ENCODE data around the gene CXCL1. TPM values are rescaled to one million over a fixed set of nuclear protein-coding genes. Genes with fewer than 3 reads are reported as not detected.

CXCL1 gene
- total RNA-seq, 1 donor from 2014 or later, result 7.0 TPM

- H3K36me3 ChIP-seq, result no peaks in the 10 kb centered on the region
- intact Hi-C loops (cut with DNase I), result no loop called here
- ATAC-seq (no peak), DNase-seq (no peak)
- no peak for TF ChIP-seq CTCF (IDR thresholded peaks at IDR 0.05)
- no peak overlapping the region for H3K4me3 ChIP-seq
- H3K27ac ChIP-seq, result no peak overlapping the region
- H3K27me3 ChIP-seq (ENCODE audit: low read depth), result no peaks in the 10 kb centered on the region
- H3K4me1 ChIP-seq, result no peaks in the 10 kb centered on the region
- no peaks in the 10 kb centered on the region for H3K9me3 ChIP-seq
These were observed 29.5 kb upstream of the CXCL1 start for GRCh38 chr4:73839715-73840114.

GRCh38 chr4:73841243-73841925, 27.8 kb upstream of the CXCL1 start:
- no peak for ATAC-seq
- H3K27ac ChIP-seq, result no peak overlapping the region

GRCh38 chr4:73842696-73843095, 26.5 kb upstream of the CXCL1 start:
- ATAC-seq (no peak), DNase-seq (no peak)
- Histone ChIP-seq H3K4me1 (no peaks in the 10 kb centered on the region), H3K27me3 (ENCODE audit: low read depth) (no peaks in the 10 kb centered on the region), H3K4me3 (no peak overlapping the region), H3K9me3 (no peaks in the 10 kb centered on the region), H3K27ac (no peak overlapping the region), H3K36me3 (no peaks in the 10 kb centered on the region)
- intact Hi-C loops (cut with DNase I), result no loop called here
- no peak for TF ChIP-seq CTCF (IDR thresholded peaks at IDR 0.05)

More at GRCh38 chr4:73841243-73841925, 27.8 kb upstream of the CXCL1 start:
- DNase-seq, result no peak
- intact Hi-C loops (cut with DNase I), result no loop called here
- no peaks in the 10 kb centered on the region for H3K9me3 ChIP-seq
- no peaks in the 10 kb centered on the region for H3K36me3 ChIP-seq
- TF ChIP-seq CTCF (IDR thresholded peaks at IDR 0.05), result no peak
- H3K4me3 ChIP-seq, result no peak overlapping the region
- H3K4me1 ChIP-seq, result no peaks in the 10 kb centered on the region
- H3K27me3 ChIP-seq (ENCODE audit: low read depth), result no peaks in the 10 kb centered on the region

GRCh38 chr4:73843369-73843768, 25.8 kb upstream of the CXCL1 start:
- no peaks in the 10 kb centered on the region for H3K27me3 ChIP-seq (ENCODE audit: low read depth)
- no peaks in the 10 kb centered on the region for H3K4me1 ChIP-seq
- ATAC-seq (no peak), DNase-seq (no peak)
- intact Hi-C loops (cut with DNase I), result no loop called here
- H3K9me3 ChIP-seq, result no peaks in the 10 kb centered on the region
- no peak for TF ChIP-seq CTCF (IDR thresholded peaks at IDR 0.05)
- no peaks in the 10 kb centered on the region for H3K36me3 ChIP-seq
- H3K4me3 ChIP-seq, result no peak overlapping the region
- no peak overlapping the region for H3K27ac ChIP-seq

GRCh38 chr4:73844345-73844744, 24.8 kb upstream of the CXCL1 start:
- no peak for ATAC-seq

More at GRCh38 chr4:73844345-73844744, 24.8 kb upstream of the CXCL1 start:
- intact Hi-C loops (cut with DNase I), result no loop called here
- no peaks in the 10 kb centered on the region for H3K36me3 ChIP-seq
- no peak overlapping the region for H3K27ac ChIP-seq
- no peaks in the 10 kb centered on the region for H3K4me1 ChIP-seq
- no peaks in the 10 kb centered on the region for H3K9me3 ChIP-seq
- TF ChIP-seq CTCF (IDR thresholded peaks at IDR 0.05), result no peak
- no peak overlapping the region for H3K4me3 ChIP-seq
- H3K27me3 ChIP-seq (ENCODE audit: low read depth), result no peaks in the 10 kb centered on the region
- DNase-seq, result no peak
